GM12878 (cell line): ENCODE measurements around the gene RASD1. TPM values are rescaled to one million over a fixed set of nuclear protein-coding genes. Genes with fewer than 3 reads are reported as not detected.

ENCODE experiments used
- ATAC-seq: fragments of 200-7000 bp; cut with Tn5 transposase; 3 replicates; pipeline ENCODE4 v1.9.1; 2020; ENCODE audit warnings: mild to moderate bottlenecking, moderate library complexity
- BruUV-seq: library from RNA; stranded (reverse); fragments of 400-500 nt; replicated peaks from 2 replicates; lab custom pipeline; 2021; lab: Mats Ljungman, UMichigan
- CTCF ChIA-PET: fragments of 300-600 bp; sonication (Branson Sonifier 250); formaldehyde crosslinking; extraction: SDS; loops from one replicate; lab custom pipeline; 2021; ENCODE audit warnings: inconsistent platforms; lab: Yijun Ruan, JAX
- POLR2A ChIA-PET: fragments of 350-600 bp; formaldehyde crosslinking; extraction: SDS; loops from one replicate; lab custom pipeline; 2021; ENCODE audit warnings: inconsistent platforms; lab: Charles Lee
- RAD21 ChIA-PET: fragments of 300-600 bp; sonication (Branson Sonifier 250); formaldehyde crosslinking; loops from one replicate; lab custom pipeline; 2023; ENCODE audit warnings: antibody characterized with exemption; ENCODE audit not compliant: unreplicated experiment; lab: Charles Lee
- SMC1A ChIA-PET: fragments of 300-600 bp; sonication (Branson Sonifier 250); formaldehyde crosslinking; loops from one replicate; lab custom pipeline; 2023; ENCODE audit not compliant: unreplicated experiment, uncharacterized antibody; lab: Charles Lee
- DNase-seq: peaks from one replicate; pipeline ENCODE4 v3.0.0-alpha.2; 2011; ENCODE audit warnings: low read depth, low spot score
- FAIRE-seq: peaks from 3 replicates; lab custom pipeline; 2011; peaks lifted over from hg19 to GRCh38; lab: Jason Lieb, UNC
- H2AFZ ChIP-seq: 2 replicates; pipeline ENCODE4 v1.6.0; 2011; ENCODE audit warnings: low read depth, low read length, control low read depth; ENCODE audit not compliant: control insufficient read depth
- H3K27ac ChIP-seq: 2 replicates; pipeline ENCODE4 v1.5.1; 2011; ENCODE audit warnings: control low read depth; ENCODE audit not compliant: control insufficient read depth, insufficient read depth
- H3K27me3 ChIP-seq, 2 experiments: replicated peaks in 1 of 2; 2 replicates each; pipeline versions ENCODE4 v1.6.0 to v1.6.1; 2011; ENCODE audit warnings: low read length in 1 of 2; ENCODE audit not compliant: control insufficient read depth in 2 of 2, insufficient read depth in 2 of 2
- H3K36me3 ChIP-seq, 2 experiments: 2 replicates each; pipeline ENCODE4 v1.5.1; 2011; ENCODE audit warnings: low read length in 1 of 2; ENCODE audit not compliant: control insufficient read depth in 2 of 2, insufficient read depth in 2 of 2
- H3K4me1 ChIP-seq: 2 replicates; pipeline ENCODE4 v1.6.1; 2011; ENCODE audit warnings: mild to moderate bottlenecking, low read length, moderate library complexity, mixed read lengths; ENCODE audit not compliant: control insufficient read depth, insufficient read depth
- H3K4me2 ChIP-seq: 2 replicates; pipeline ENCODE4 v1.6.0; 2011; ENCODE audit warnings: control low read depth; ENCODE audit not compliant: control insufficient read depth, insufficient read depth
- H3K4me3 ChIP-seq: fragments of 200-600 bp; sonication (generic); 2 replicates; pipeline ENCODE4 v1.5.1; 2016
- H3K79me2 ChIP-seq: 2 replicates; pipeline ENCODE4 v1.6.0; 2011; ENCODE audit warnings: low read length; ENCODE audit not compliant: control insufficient read depth, insufficient read depth
- H3K9ac ChIP-seq: 2 replicates; pipeline ENCODE4 v1.8.0; 2011; ENCODE audit warnings: low read length, control low read depth, mixed read lengths; ENCODE audit not compliant: control insufficient read depth, insufficient read depth
- H3K9me3 ChIP-seq: replicated peaks from 3 replicates; pipeline ENCODE4 v1.5.1; 2011; ENCODE audit warnings: mild to moderate bottlenecking, low read length; ENCODE audit not compliant: control insufficient read depth, insufficient read depth
- H4K20me1 ChIP-seq: 2 replicates; pipeline ENCODE4 v1.6.0; 2011; ENCODE audit not compliant: control insufficient read depth, insufficient read depth
- CBX5 ChIP-seq: sonication (generic); IDR thresholded peaks from 2 replicates; pipeline ENCODE4 v1.6.1; 2016; ENCODE audit warnings: low read depth, moderate library complexity, mild to moderate bottlenecking, inconsistent platforms
- CREB1 ChIP-seq: IDR thresholded peaks from 2 replicates; pipeline ENCODE4 v1.6.1; 2012; ENCODE audit warnings: low read depth, mild to moderate bottlenecking, inconsistent platforms
- IRF3 ChIP-seq: fragments of 450-650 bp; IDR thresholded peaks from 2 replicates; pipeline ENCODE4 v1.6.1; 2014; ENCODE audit warnings: mild to moderate bottlenecking
- NFXL1 ChIP-seq: fragments of 450-650 bp; IDR thresholded peaks from 2 replicates; pipeline ENCODE4 v1.6.1; 2017; ENCODE audit warnings: antibody characterized with exemption, mild to moderate bottlenecking, borderline replicate concordance
- NR2C2 ChIP-seq: IDR thresholded peaks from 2 replicates; pipeline ENCODE4 v1.6.1; 2011; ENCODE audit warnings: borderline replicate concordance, low read depth; ENCODE audit not compliant: control insufficient read depth, insufficient read length
- WGBS: methylation state at CpG from one replicate; pipeline ENCODE4 v1.1.6; 2016; ENCODE audit warnings: low lambda C conversion rate; ENCODE audit not compliant: insufficient replicate concordance, insufficient coverage; ENCODE audit errors: missing lambda C conversion rate; 5-methylcytosine and 5-hydroxymethylcytosine counted together
- in situ Hi-C: fragments of 300-500 bp; cut with MboI; formaldehyde crosslinking; loops from 9 replicates; pipeline ENCODE4 v1.14.3; 2018; ENCODE audit warnings: mixed read lengths
- intact Hi-C: fragments of 100-400 bp; cut with micrococcal nuclease; formaldehyde crosslinking; loops from one replicate; pipeline ENCODE4 v1.14.2; 2022; ENCODE audit not compliant: unreplicated experiment
- polyA plus RNA-seq, 11 experiments: library from polyadenylated mRNA; depleted of rRNA in 4 of 11; unstranded in 6 of 11; stranded (reverse) in 5 of 11; fragments of >200 nt; fragmentation: Nextera tagmentation in 4 of 11; fragmentation: Illumina TruSeq in 1 of 11; extraction: Ambion mirVana in 4 of 11; extraction: Trizol in 1 of 11; gene quantifications; 1 replicate in 1 of 11; 2 replicates in 10 of 11; pipeline versions ENCODE4 v1.2.1 to v1.2.3, GENCODE V29; 2011 to 2016; ENCODE audit warnings: inconsistent platforms in 2 of 11, missing spikeins in 2 of 11, low read depth in 1 of 11
- total RNA-seq, 4 experiments: library from RNA; depleted of rRNA in 3 of 4; stranded (reverse); fragments of >200 nt in 3 of 4; fragmentation: Illumina TruSeq in 1 of 4; extraction: Trizol in 1 of 4; gene quantifications; 2 replicates each; pipeline versions ENCODE4 v1.2.1 to v1.2.3, GENCODE V29; 2013 to 2021
- TF ChIP-seq, protein P1 (sequence below): IDR thresholded peaks from 2 replicates; pipeline ENCODE4 v1.6.1; 2012; ENCODE audit warnings: low read depth, low read length, improper control_type of control experiment
- TF ChIP-seq, protein P2 (sequence below): IDR thresholded peaks from 2 replicates; pipeline ENCODE4 v1.6.1; 2012; ENCODE audit warnings: mild to moderate bottlenecking, low read depth, low read length

The RASD1 gene
- total and polyA plus RNA-seq, 10 of the 15 experiments (the other 5 are each of a cell fraction or from before 2014, with no cell fraction given) = 0.14 to 0.33 TPM; not detected in 8

- ATAC-seq = no peak
- Histone ChIP-seq H3K27me3 (no peaks in the 10 kb centered on the region; a peak in 1 of 4 replicates), H3K27ac (no peak overlapping the region), H3K36me3 (no peaks in the 10 kb centered on the region), H3K9ac (no peak overlapping the region), H2AFZ (no peak overlapping the region), H3K9me3 (no peaks in the 10 kb centered on the region), H3K4me2 (no peak overlapping the region), H4K20me1 (no peaks in the 10 kb centered on the region), H3K79me2 (no peaks in the 10 kb centered on the region), H3K4me3 (no peak overlapping the region), H3K4me1 (no peaks in the 10 kb centered on the region)
- 55% methylated on average over 4 of the region's 4 CpGs for WGBS
- ChIA-PET RAD21 (no interaction called here), CTCF (no interaction called here), POLR2A (no interaction called here), SMC1A (no interaction called here)
- no peak for DNase-seq
- FAIRE-seq = peak; percentile 82
- in situ Hi-C loops = no loop called here
- TF ChIP-seq, protein P1, sequence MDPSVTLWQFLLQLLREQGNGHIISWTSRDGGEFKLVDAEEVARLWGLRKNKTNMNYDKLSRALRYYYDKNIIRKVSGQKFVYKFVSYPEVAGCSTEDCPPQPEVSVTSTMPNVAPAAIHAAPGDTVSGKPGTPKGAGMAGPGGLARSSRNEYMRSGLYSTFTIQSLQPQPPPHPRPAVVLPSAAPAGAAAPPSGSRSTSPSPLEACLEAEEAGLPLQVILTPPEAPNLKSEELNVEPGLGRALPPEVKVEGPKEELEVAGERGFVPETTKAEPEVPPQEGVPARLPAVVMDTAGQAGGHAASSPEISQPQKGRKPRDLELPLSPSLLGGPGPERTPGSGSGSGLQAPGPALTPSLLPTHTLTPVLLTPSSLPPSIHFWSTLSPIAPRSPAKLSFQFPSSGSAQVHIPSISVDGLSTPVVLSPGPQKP = no peak
- no peak for TF ChIP-seq CBX5
- peak; percentile 25 for TF ChIP-seq NR2C2
- intact Hi-C loops = no loop called here
- no TSS peak for BruUV-seq
Observed at GRCh38 chr17:17460038-17460437, 36.2 kb downstream of the RASD1 start.

- Histone ChIP-seq H3K4me2 (no peak overlapping the region), H2AFZ (no peak overlapping the region), H4K20me1 (no peaks in the 10 kb centered on the region), H3K9me3 (no peaks in the 10 kb centered on the region), H3K27ac (no peak overlapping the region), H3K9ac (no peak overlapping the region), H3K4me3 (no peak overlapping the region), H3K79me2 (no peaks in the 10 kb centered on the region), H3K36me3 (no peaks in the 10 kb centered on the region), H3K27me3 (no peaks in the 10 kb centered on the region; a peak in 1 of 4 replicates), H3K4me1 (no peaks in the 10 kb centered on the region)
- ChIA-PET CTCF (interaction anchor here (1.0 kb wide), 1 partner anchor 8 kb away, joined by 4 read pairs; no protein-coding TSS in a partner anchor), SMC1A (no interaction called here), RAD21 (no interaction called here), POLR2A (no interaction called here)
- TF ChIP-seq NFXL1 (no peak), CREB1 (no peak), IRF3 (no peak)
- TF ChIP-seq, protein P2, sequence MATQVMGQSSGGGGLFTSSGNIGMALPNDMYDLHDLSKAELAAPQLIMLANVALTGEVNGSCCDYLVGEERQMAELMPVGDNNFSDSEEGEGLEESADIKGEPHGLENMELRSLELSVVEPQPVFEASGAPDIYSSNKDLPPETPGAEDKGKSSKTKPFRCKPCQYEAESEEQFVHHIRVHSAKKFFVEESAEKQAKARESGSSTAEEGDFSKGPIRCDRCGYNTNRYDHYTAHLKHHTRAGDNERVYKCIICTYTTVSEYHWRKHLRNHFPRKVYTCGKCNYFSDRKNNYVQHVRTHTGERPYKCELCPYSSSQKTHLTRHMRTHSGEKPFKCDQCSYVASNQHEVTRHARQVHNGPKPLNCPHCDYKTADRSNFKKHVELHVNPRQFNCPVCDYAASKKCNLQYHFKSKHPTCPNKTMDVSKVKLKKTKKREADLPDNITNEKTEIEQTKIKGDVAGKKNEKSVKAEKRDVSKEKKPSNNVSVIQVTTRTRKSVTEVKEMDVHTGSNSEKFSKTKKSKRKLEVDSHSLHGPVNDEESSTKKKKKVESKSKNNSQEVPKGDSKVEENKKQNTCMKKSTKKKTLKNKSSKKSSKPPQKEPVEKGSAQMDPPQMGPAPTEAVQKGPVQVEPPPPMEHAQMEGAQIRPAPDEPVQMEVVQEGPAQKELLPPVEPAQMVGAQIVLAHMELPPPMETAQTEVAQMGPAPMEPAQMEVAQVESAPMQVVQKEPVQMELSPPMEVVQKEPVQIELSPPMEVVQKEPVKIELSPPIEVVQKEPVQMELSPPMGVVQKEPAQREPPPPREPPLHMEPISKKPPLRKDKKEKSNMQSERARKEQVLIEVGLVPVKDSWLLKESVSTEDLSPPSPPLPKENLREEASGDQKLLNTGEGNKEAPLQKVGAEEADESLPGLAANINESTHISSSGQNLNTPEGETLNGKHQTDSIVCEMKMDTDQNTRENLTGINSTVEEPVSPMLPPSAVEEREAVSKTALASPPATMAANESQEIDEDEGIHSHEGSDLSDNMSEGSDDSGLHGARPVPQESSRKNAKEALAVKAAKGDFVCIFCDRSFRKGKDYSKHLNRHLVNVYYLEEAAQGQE = no peak
- intact Hi-C loops = no loop called here
- DNase-seq (no peak), ATAC-seq (no peak), FAIRE-seq (no peak)
- 46% methylated on average over 2 of the region's 2 CpGs for WGBS
- in situ Hi-C loops = no loop called here
- no TSS peak for BruUV-seq
Observed at GRCh38 chr17:17457680-17458079, 38.5 kb downstream of the RASD1 start.
